ENCODE results near the gene CLPTM1L. TPM values are rescaled to one million over a fixed set of nuclear protein-coding genes. Genes with fewer than 3 reads are reported as not detected.

Gene CLPTM1L
- total and polyA plus RNA-seq, 9 of the 15 experiments (the other 6 are each of a cell fraction or from before 2014, with no cell fraction given): 3.5 to 217 (median 177) TPM

DNA sequence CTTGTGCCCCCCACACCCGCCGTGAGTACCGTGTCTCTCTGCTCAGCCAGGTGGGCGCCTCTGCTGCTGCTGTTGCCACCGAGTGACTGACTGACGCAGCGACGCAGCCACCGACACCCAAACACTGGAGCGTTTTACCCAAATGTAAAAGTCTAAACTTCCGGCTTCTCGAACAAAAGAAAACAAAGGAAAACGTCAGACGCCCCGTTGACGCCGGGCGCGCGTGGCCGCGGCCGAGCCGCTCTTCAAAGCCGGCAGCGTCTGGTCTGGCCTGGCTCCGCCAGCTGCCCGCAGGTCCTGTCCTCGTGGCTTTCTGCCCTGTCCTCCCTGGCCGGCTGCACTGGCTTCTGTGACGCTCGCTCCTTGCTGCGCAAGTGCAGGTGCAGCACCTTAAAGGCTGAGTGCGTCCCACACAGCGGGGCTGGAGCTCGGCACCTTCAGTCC, 41.4 kb upstream of the CLPTM1L start (continued):
- TF ChIP-seq MYBL2 (IDR thresholded peaks at IDR 0.05; ENCODE audit: low read depth): no peak
- no peak for TF ChIP-seq MYBL2 (CRISPR knock-in tag; IDR thresholded peaks at IDR 0.05; ENCODE audit: borderline replicate concordance)
- TF ChIP-seq, protein P1, sequence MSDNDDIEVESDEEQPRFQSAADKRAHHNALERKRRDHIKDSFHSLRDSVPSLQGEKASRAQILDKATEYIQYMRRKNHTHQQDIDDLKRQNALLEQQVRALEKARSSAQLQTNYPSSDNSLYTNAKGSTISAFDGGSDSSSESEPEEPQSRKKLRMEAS (CRISPR knock-in tag; IDR thresholded peaks at IDR 0.05): peak; percentile 74
- TF ChIP-seq NRF1 (conservative IDR thresholded peaks at IDR 0.05 in 1 of 2, IDR thresholded peaks at IDR 0.05 in 1 of 2): peak; percentile 60 to 72
- TF ChIP-seq, protein P2, sequence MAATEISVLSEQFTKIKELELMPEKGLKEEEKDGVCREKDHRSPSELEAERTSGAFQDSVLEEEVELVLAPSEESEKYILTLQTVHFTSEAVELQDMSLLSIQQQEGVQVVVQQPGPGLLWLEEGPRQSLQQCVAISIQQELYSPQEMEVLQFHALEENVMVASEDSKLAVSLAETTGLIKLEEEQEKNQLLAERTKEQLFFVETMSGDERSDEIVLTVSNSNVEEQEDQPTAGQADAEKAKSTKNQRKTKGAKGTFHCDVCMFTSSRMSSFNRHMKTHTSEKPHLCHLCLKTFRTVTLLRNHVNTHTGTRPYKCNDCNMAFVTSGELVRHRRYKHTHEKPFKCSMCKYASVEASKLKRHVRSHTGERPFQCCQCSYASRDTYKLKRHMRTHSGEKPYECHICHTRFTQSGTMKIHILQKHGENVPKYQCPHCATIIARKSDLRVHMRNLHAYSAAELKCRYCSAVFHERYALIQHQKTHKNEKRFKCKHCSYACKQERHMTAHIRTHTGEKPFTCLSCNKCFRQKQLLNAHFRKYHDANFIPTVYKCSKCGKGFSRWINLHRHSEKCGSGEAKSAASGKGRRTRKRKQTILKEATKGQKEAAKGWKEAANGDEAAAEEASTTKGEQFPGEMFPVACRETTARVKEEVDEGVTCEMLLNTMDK (IDR thresholded peaks at IDR 0.05; ENCODE audit: borderline replicate concordance, insufficient read depth, low read depth, low read length, poor library complexity, severe bottlenecking): no peak
- TF ChIP-seq CXXC5 (CRISPR knock-in tag; IDR thresholded peaks at IDR 0.05): peak; percentile 59
- TF ChIP-seq FOXA3 (CRISPR knock-in tag; conservative IDR thresholded peaks at IDR 0.05 in 1 of 2, IDR thresholded peaks at IDR 0.05 in 1 of 2): 0 out of 4 replicates have a peak, but pooled peaks of 1 of the 2 experiments have one; percentile 24
- peak; percentile 10; the same call in 1 of the 2 replicates for TF ChIP-seq PHF8 (IDR thresholded peaks at IDR 0.05; ENCODE audit: borderline replicate concordance, low read length)
- TF ChIP-seq MAFF (IDR thresholded peaks at IDR 0.05; ENCODE audit: low read length): no peak
- TF ChIP-seq, protein P3, sequence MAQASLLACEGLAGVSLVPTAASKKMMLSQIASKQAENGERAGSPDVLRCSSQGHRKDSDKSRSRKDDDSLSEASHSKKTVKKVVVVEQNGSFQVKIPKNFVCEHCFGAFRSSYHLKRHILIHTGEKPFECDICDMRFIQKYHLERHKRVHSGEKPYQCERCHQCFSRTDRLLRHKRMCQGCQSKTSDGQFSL (CRISPR knock-in tag; IDR thresholded peaks at IDR 0.05): no peak
- TF ChIP-seq, protein P3 (tag; IDR thresholded peaks at IDR 0.05): no peak
- TF ChIP-seq PML (IDR thresholded peaks at IDR 0.05; ENCODE audit: low read length): no peak
- TF ChIP-seq, protein P4, sequence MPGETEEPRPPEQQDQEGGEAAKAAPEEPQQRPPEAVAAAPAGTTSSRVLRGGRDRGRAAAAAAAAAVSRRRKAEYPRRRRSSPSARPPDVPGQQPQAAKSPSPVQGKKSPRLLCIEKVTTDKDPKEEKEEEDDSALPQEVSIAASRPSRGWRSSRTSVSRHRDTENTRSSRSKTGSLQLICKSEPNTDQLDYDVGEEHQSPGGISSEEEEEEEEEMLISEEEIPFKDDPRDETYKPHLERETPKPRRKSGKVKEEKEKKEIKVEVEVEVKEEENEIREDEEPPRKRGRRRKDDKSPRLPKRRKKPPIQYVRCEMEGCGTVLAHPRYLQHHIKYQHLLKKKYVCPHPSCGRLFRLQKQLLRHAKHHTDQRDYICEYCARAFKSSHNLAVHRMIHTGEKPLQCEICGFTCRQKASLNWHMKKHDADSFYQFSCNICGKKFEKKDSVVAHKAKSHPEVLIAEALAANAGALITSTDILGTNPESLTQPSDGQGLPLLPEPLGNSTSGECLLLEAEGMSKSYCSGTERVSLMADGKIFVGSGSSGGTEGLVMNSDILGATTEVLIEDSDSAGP (CRISPR knock-in tag; IDR thresholded peaks at IDR 0.05): no peak
- TF ChIP-seq ZBTB17 (CRISPR knock-in tag; IDR thresholded peaks at IDR 0.05): peak; percentile 92
- no peak for TF ChIP-seq SMARCA4 (IDR thresholded peaks at IDR 0.05)

All from K562 (cell line).